ENCODE measurements around the gene MYG1.
A peak's percentile ranks its signal among the peaks of the same experiment; 100 is the strongest.

- TF ChIP-seq CTCF (IDR thresholded peaks at IDR 0.05; ENCODE audit: low read length) = peak; percentile 61
- no peak for TF ChIP-seq EZH2phosphoT487 (IDR thresholded peaks at IDR 0.05; ENCODE audit: low read length)
Measured at GRCh38 chr12:53251477-53252348, 47.8 kb upstream of the MYG1 start.
